DND-41 (cell line): Measurements from ENCODE around the gene LMAN2.

Experiments
- EZH2 ChIP-seq: IDR thresholded peaks from 3 replicates; pipeline ENCODE4 v1.6.1; 2012; ENCODE audit warnings: borderline replicate concordance, low read depth, mild to moderate bottlenecking, moderate library complexity, low read length, inconsistent platforms; ENCODE audit not compliant: severe bottlenecking
- TF ChIP-seq, protein P1 (sequence below): IDR thresholded peaks from 2 replicates; pipeline ENCODE4 v1.5.1; 2012; ENCODE audit warnings: borderline replicate concordance, low read length, moderate library complexity, mild to moderate bottlenecking; ENCODE audit not compliant: poor library complexity, severe bottlenecking; ENCODE audit errors: extremely low read depth

DNA sequence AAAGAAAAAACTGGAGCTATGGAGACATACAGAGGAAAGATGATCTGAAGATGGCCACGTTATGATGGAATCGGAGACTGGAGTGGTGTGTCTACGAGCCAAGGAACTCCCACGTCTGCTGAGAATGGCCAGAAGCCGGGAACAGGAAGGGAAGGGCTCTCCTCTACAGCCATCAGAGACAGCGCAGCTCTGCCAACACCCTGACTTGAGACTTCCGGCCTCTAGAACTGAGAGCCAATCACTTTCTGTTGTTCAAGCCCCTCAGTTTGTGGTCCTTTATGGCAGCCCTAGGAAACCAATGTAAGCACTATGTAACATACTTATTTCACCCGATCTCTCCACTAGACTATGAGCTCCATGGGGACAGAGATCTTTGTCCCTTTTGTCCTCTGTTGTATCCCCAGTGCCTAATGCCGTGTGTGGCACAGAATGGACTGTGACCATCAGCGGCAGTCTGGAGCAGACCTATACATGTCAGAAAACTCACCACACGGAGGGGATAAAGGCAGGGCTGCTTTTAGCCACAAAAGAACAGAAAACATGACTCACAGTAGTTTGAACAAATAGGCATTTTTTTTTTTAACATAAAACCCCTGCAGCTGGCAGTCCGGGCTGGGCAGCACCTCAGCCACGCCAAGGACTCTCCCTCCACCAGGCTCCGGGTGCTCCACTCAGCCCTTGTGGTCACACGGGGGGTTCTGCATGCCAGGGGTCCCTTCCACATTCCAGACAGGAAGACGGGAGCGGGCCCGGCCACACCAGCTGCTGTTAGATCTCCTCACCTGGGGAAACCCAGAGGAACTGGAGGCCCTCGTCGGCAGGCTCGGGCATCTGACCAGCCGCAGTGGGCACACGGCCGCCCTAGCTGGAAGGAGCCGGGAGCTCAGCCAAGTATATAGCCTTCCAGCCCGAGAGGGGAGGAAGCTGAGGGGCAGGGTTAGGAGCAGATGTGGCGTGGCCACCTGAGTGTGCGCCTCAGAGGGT lies 23.6 kb downstream of the LMAN2 start:
- TF ChIP-seq, protein P1, sequence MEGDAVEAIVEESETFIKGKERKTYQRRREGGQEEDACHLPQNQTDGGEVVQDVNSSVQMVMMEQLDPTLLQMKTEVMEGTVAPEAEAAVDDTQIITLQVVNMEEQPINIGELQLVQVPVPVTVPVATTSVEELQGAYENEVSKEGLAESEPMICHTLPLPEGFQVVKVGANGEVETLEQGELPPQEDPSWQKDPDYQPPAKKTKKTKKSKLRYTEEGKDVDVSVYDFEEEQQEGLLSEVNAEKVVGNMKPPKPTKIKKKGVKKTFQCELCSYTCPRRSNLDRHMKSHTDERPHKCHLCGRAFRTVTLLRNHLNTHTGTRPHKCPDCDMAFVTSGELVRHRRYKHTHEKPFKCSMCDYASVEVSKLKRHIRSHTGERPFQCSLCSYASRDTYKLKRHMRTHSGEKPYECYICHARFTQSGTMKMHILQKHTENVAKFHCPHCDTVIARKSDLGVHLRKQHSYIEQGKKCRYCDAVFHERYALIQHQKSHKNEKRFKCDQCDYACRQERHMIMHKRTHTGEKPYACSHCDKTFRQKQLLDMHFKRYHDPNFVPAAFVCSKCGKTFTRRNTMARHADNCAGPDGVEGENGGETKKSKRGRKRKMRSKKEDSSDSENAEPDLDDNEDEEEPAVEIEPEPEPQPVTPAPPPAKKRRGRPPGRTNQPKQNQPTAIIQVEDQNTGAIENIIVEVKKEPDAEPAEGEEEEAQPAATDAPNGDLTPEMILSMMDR = no peak
- no peak for TF ChIP-seq EZH2
